Uterus (tissue), 4 donors: ENCODE measurements around the gene GNPNAT1. TPM values are rescaled to one million over a fixed set of nuclear protein-coding genes. Genes with fewer than 3 reads are reported as not detected.

ENCODE experiments used
- DNase-seq, 2 donors: peaks; one replicate each; pipeline ENCODE4 v3.0.0-alpha.2; 2019 to 2020
- H3K27ac ChIP-seq, 2 donors: fragments of 200-600 bp; sonication (generic); 1 replicate in 1 of 2; 2 replicates in 1 of 2; pipeline ENCODE4 v1.5.1; 2016 to 2018
- H3K27me3 ChIP-seq, 2 donors: fragments of 200-600 bp; sonication (generic); one replicate each; pipeline ENCODE4 v1.5.1; 2018 to 2019; ENCODE audit warnings: control low read depth in 1 of 2
- H3K36me3 ChIP-seq, 2 donors: fragments of 200-600 bp; sonication (generic); one replicate each; pipeline ENCODE4 v1.5.1; 2019; ENCODE audit warnings: control low read depth in 1 of 2
- H3K4me1 ChIP-seq, 2 donors: fragments of 200-600 bp; sonication (generic); one replicate each; pipeline ENCODE4 v1.5.1; 2018 to 2019; ENCODE audit warnings: control low read depth in 1 of 2
- H3K4me3 ChIP-seq, 2 donors: fragments of 200-600 bp; sonication (generic); 1 replicate in 1 of 2; 2 replicates in 1 of 2; pipeline ENCODE4 v1.5.1; 2018 to 2019; ENCODE audit warnings: mild to moderate bottlenecking in 1 of 2
- H3K9me3 ChIP-seq, 2 donors: fragments of 200-600 bp; sonication (generic); one replicate each; pipeline ENCODE4 v1.5.1; 2019; ENCODE audit warnings: control low read depth in 1 of 2
- CTCF ChIP-seq, 4 experiments: fragments of 200-600 bp in 2 of 4; fragments of 450-650 bp in 2 of 4; sonication (generic) in 2 of 4; IDR thresholded peaks; one replicate each; pipeline ENCODE4 v1.5.1; 2016 to 2019; ENCODE audit warnings: antibody characterized with exemption in 4 of 4, mild to moderate bottlenecking in 2 of 4, moderate library complexity in 1 of 4
- POLR2A ChIP-seq, 2 donors: fragments of 450-650 bp; IDR thresholded peaks; one replicate each; pipeline ENCODE4 v1.6.1; 2016; ENCODE audit warnings: antibody characterized with exemption in 2 of 2, mild to moderate bottlenecking in 1 of 2, moderate library complexity in 1 of 2
- intact Hi-C: fragments of 100-400 bp; cut with DNase I; formaldehyde crosslinking; loops from one replicate; pipeline ENCODE4 v1.15.1; 2023; ENCODE audit warnings: low total_unique reads
- total RNA-seq, 4 donors: library from RNA; depleted of rRNA in 3 of 4; stranded (reverse); fragments of >200 nt in 3 of 4; gene quantifications; one replicate each; pipeline versions ENCODE4 v1.1.0 to v1.2.4, GENCODE V29; 2014 to 2023
- donor health status: DM: yes; HTN: yes; CAD: no.

The GNPNAT1 gene
- total RNA-seq, 4 donors from 2014 or later = 3.8 to 26.8 (median 15.3) TPM

- Histone ChIP-seq H3K27me3 (no peaks in the 10 kb centered on the region), H3K9me3 (no peaks in the 10 kb centered on the region), H3K36me3 (no peaks in the 10 kb centered on the region), H3K4me1 (no peaks in the 10 kb centered on the region), H3K27ac (no peak overlapping the region), H3K4me3 (no peak overlapping the region)
- intact Hi-C loops = loop anchor here (5.0 to 10.0 kb wide), 2 partner anchors 138 to 230 kb away; no protein-coding TSS in a partner anchor
- TF ChIP-seq POLR2A (IDR thresholded peaks at IDR 0.05) (no peak), CTCF (IDR thresholded peaks at IDR 0.05) (no peak)
- no peak for DNase-seq
Measured at GRCh38 chr14:52824462-52824861, 33.1 kb upstream of the GNPNAT1 start.

- H3K27me3 ChIP-seq = no peaks in the 10 kb centered on the region
- no peak for TF ChIP-seq CTCF (IDR thresholded peaks at IDR 0.05)
- TF ChIP-seq POLR2A (IDR thresholded peaks at IDR 0.05) = no peak
- DNase-seq = no peak
- intact Hi-C loops = loop anchor here (5.0 to 10.0 kb wide), 2 partner anchors 140 to 233 kb away; no protein-coding TSS in a partner anchor
- no peaks in the 10 kb centered on the region for H3K9me3 ChIP-seq
- H3K4me3 ChIP-seq = no peak overlapping the region
- no peak overlapping the region for H3K27ac ChIP-seq
- no peaks in the 10 kb centered on the region for H3K36me3 ChIP-seq
- H3K4me1 ChIP-seq = no peaks in the 10 kb centered on the region
Measured at GRCh38 chr14:52821805-52822250, 30.4 kb upstream of the GNPNAT1 start.

- Histone ChIP-seq H3K36me3 (no peaks in the 10 kb centered on the region), H3K27me3 (no peaks in the 10 kb centered on the region), H3K4me1 (no peaks in the 10 kb centered on the region), H3K4me3 (no peak overlapping the region), H3K9me3 (no peaks in the 10 kb centered on the region), H3K27ac (no peak overlapping the region)
- no peak for DNase-seq
- intact Hi-C loops = no loop called here
- TF ChIP-seq CTCF (IDR thresholded peaks at IDR 0.05) (no peak), POLR2A (IDR thresholded peaks at IDR 0.05) (no peak)
Measured at GRCh38 chr14:52808101-52808500, 16.7 kb upstream of the GNPNAT1 start.

- Histone ChIP-seq H3K9me3 (no peaks in the 10 kb centered on the region), H3K27ac (no peak overlapping the region), H3K36me3 (no peaks in the 10 kb centered on the region), H3K4me1 (no peaks in the 10 kb centered on the region), H3K4me3 (no peak overlapping the region), H3K27me3 (no peaks in the 10 kb centered on the region)
- DNase-seq = no peak
- intact Hi-C loops = no loop called here
- no peak for TF ChIP-seq POLR2A (IDR thresholded peaks at IDR 0.05)
- no peak for TF ChIP-seq CTCF (IDR thresholded peaks at IDR 0.05)
Measured at GRCh38 chr14:52806115-52806514, 14.7 kb upstream of the GNPNAT1 start.

- no peak overlapping the region for H3K27ac ChIP-seq
- no peaks in the 10 kb centered on the region for H3K36me3 ChIP-seq
- H3K4me3 ChIP-seq = no peak overlapping the region
- intact Hi-C loops = no loop called here
- no peaks in the 10 kb centered on the region for H3K27me3 ChIP-seq
- DNase-seq = no peak
- TF ChIP-seq POLR2A (IDR thresholded peaks at IDR 0.05) = no peak
- no peaks in the 10 kb centered on the region for H3K9me3 ChIP-seq
- no peaks in the 10 kb centered on the region for H3K4me1 ChIP-seq
Measured at GRCh38 chr14:52802597-52802996, 11.2 kb upstream of the GNPNAT1 start.
